Measurements from ENCODE around the gene EPHA2.

EPHA2 gene

GRCh38 chr1:16187748-16188401 is 32.0 kb upstream of the EPHA2 start:
- no peak overlapping the region for H3K4me3 ChIP-seq
- no peak overlapping the region for H3K9ac ChIP-seq (ENCODE audit: insufficient read length)

GRCh38 chr1:16186655-16187235 is 30.9 kb upstream of the EPHA2 start:
- H3K9me3 ChIP-seq (ENCODE audit: low read depth, low read length): no peaks in the 10 kb centered on the region
- no peak overlapping the region for H3K27ac ChIP-seq
- H3K36me3 ChIP-seq (ENCODE audit: insufficient read depth, low read length): no peaks in the 10 kb centered on the region
- H3K9ac ChIP-seq (ENCODE audit: insufficient read length): no peak overlapping the region
- DNase-seq (ENCODE audit: low read depth, low spot score): no peak
- H3K4me3 ChIP-seq: no peak overlapping the region
- no peak for TF ChIP-seq EZH2 (IDR thresholded peaks at IDR 0.05)
- TF ChIP-seq POLR2AphosphoS5 (IDR thresholded peaks at IDR 0.05; ENCODE audit: borderline replicate concordance, low read depth, low read length): no peak
- no peak for TF ChIP-seq FOXP2 (optimal IDR thresholded peaks at IDR 0.05; ENCODE audit: control extremely low read depth, extremely low read length, insufficient read depth)

More at GRCh38 chr1:16187748-16188401, 32.0 kb upstream of the EPHA2 start:
- H3K36me3 ChIP-seq (ENCODE audit: insufficient read depth, low read length): no peaks in the 10 kb centered on the region
- no peaks in the 10 kb centered on the region for H3K9me3 ChIP-seq (ENCODE audit: low read depth, low read length)
- TF ChIP-seq POLR2AphosphoS5 (IDR thresholded peaks at IDR 0.05; ENCODE audit: borderline replicate concordance, low read depth, low read length): no peak
- no peak for TF ChIP-seq EZH2 (IDR thresholded peaks at IDR 0.05)
- no peak for TF ChIP-seq FOXP2 (optimal IDR thresholded peaks at IDR 0.05; ENCODE audit: control extremely low read depth, extremely low read length, insufficient read depth)
- DNase-seq (ENCODE audit: low read depth, low spot score): no peak
- H3K27ac ChIP-seq: no peak overlapping the region

GRCh38 chr1:16184557-16185303 is 28.9 kb upstream of the EPHA2 start:
- no peaks in the 10 kb centered on the region for H3K36me3 ChIP-seq (ENCODE audit: insufficient read depth, low read length)
- H3K4me3 ChIP-seq: no peak overlapping the region
- TF ChIP-seq EZH2 (IDR thresholded peaks at IDR 0.05): no peak
- no peak for TF ChIP-seq POLR2AphosphoS5 (IDR thresholded peaks at IDR 0.05; ENCODE audit: borderline replicate concordance, low read depth, low read length)
- TF ChIP-seq FOXP2 (optimal IDR thresholded peaks at IDR 0.05; ENCODE audit: control extremely low read depth, extremely low read length, insufficient read depth): no peak
- no peak for DNase-seq (ENCODE audit: low read depth, low spot score)
- no peak overlapping the region for H3K9ac ChIP-seq (ENCODE audit: insufficient read length)
- no peak overlapping the region for H3K27ac ChIP-seq
- H3K9me3 ChIP-seq (ENCODE audit: low read depth, low read length): no peaks in the 10 kb centered on the region

- no peak for TF ChIP-seq POLR2AphosphoS5 (IDR thresholded peaks at IDR 0.05; ENCODE audit: borderline replicate concordance, low read depth, low read length)
- TF ChIP-seq FOXP2 (optimal IDR thresholded peaks at IDR 0.05; ENCODE audit: control extremely low read depth, extremely low read length, insufficient read depth): no peak
- TF ChIP-seq EZH2 (IDR thresholded peaks at IDR 0.05): no peak
- Histone ChIP-seq H3K36me3 (ENCODE audit: insufficient read depth, low read length) (no peaks in the 10 kb centered on the region), H3K9me3 (ENCODE audit: low read depth, low read length) (no peaks in the 10 kb centered on the region), H3K4me3 (no peak overlapping the region), H3K27ac (no peak overlapping the region), H3K9ac (ENCODE audit: insufficient read length) (no peak overlapping the region)
- no peak for DNase-seq (ENCODE audit: low read depth, low spot score)
Measured at GRCh38 chr1:16183765-16184556, 28.1 kb upstream of the EPHA2 start.

GRCh38 chr1:16183179-16183578 is 27.3 kb upstream of the EPHA2 start:
- no peak overlapping the region for H3K4me3 ChIP-seq
- no peaks in the 10 kb centered on the region for H3K36me3 ChIP-seq (ENCODE audit: insufficient read depth, low read length)
- TF ChIP-seq POLR2AphosphoS5 (IDR thresholded peaks at IDR 0.05; ENCODE audit: borderline replicate concordance, low read depth, low read length) (no peak), EZH2 (IDR thresholded peaks at IDR 0.05) (no peak), FOXP2 (optimal IDR thresholded peaks at IDR 0.05; ENCODE audit: control extremely low read depth, extremely low read length, insufficient read depth) (no peak)
- H3K27ac ChIP-seq: no peak overlapping the region
- no peak overlapping the region for H3K9ac ChIP-seq (ENCODE audit: insufficient read length)
- no peaks in the 10 kb centered on the region for H3K9me3 ChIP-seq (ENCODE audit: low read depth, low read length)
- no peak for DNase-seq (ENCODE audit: low read depth, low spot score)

GRCh38 chr1:16181887-16182719 is 26.2 kb upstream of the EPHA2 start:
- no peak overlapping the region for H3K9ac ChIP-seq (ENCODE audit: insufficient read length)

GRCh38 chr1:16180291-16180824 is 24.5 kb upstream of the EPHA2 start:
- Histone ChIP-seq H3K36me3 (ENCODE audit: insufficient read depth, low read length) (no peaks in the 10 kb centered on the region), H3K27ac (no peak overlapping the region), H3K4me3 (no peak overlapping the region), H3K9me3 (ENCODE audit: low read depth, low read length) (no peaks in the 10 kb centered on the region), H3K9ac (ENCODE audit: insufficient read length) (no peak overlapping the region)
- no peak for TF ChIP-seq EZH2 (IDR thresholded peaks at IDR 0.05)
- no peak for DNase-seq (ENCODE audit: low read depth, low spot score)

More at GRCh38 chr1:16181887-16182719, 26.2 kb upstream of the EPHA2 start:
- Histone ChIP-seq H3K27ac (no peak overlapping the region), H3K36me3 (ENCODE audit: insufficient read depth, low read length) (no peaks in the 10 kb centered on the region), H3K9me3 (ENCODE audit: low read depth, low read length) (no peaks in the 10 kb centered on the region), H3K4me3 (no peak overlapping the region)
- no peak for DNase-seq (ENCODE audit: low read depth, low spot score)
- TF ChIP-seq FOXP2 (optimal IDR thresholded peaks at IDR 0.05; ENCODE audit: control extremely low read depth, extremely low read length, insufficient read depth): no peak
- TF ChIP-seq POLR2AphosphoS5 (IDR thresholded peaks at IDR 0.05; ENCODE audit: borderline replicate concordance, low read depth, low read length): no peak
- no peak for TF ChIP-seq EZH2 (IDR thresholded peaks at IDR 0.05)
